ENCODE results near the gene PGA5.

Gene PGA5

GRCh38 chr11:61268588-61269250, 27.7 kb downstream of the PGA5 start:
- no peak for DNase-seq

GRCh38 chr11:61270354-61271076, 29.5 kb downstream of the PGA5 start:
- no peak for DNase-seq

GRCh38 chr11:61272731-61273130, 31.8 kb downstream of the PGA5 start:
- no peak for DNase-seq

GRCh38 chr11:61273178-61274078, 32.5 kb downstream of the PGA5 start:
- DNase-seq: no peak

- no peak for DNase-seq
Measured at GRCh38 chr11:61274084-61274483, 33.1 kb downstream of the PGA5 start.

GRCh38 chr11:61275191-61275590, 34.2 kb downstream of the PGA5 start:
- DNase-seq: no peak

GRCh38 chr11:61277186-61278000, 36.4 kb downstream of the PGA5 start:
- no peak for DNase-seq

- DNase-seq: no peak
Measured at GRCh38 chr11:61278001-61278470, 37.1 kb downstream of the PGA5 start.

GRCh38 chr11:61279934-61280659, 39.1 kb downstream of the PGA5 start:
- peak; percentile 28 for DNase-seq

- DNase-seq: no peak
Measured at GRCh38 chr11:61280883-61281580, 40.1 kb downstream of the PGA5 start.

GRCh38 chr11:61281581-61282250, 40.7 kb downstream of the PGA5 start:
- DNase-seq: peak; percentile 71

- no peak for DNase-seq
Measured at GRCh38 chr11:61283613-61284012, 42.6 kb downstream of the PGA5 start.

- peak; percentile 96 for DNase-seq
Measured at GRCh38 chr11:61287338-61287977, 46.5 kb downstream of the PGA5 start.

- peak; percentile 51 for DNase-seq
Measured at GRCh38 chr11:61290905-61291690, 50.1 kb downstream of the PGA5 start.

GRCh38 chr11:61292356-61292755, 51.4 kb downstream of the PGA5 start:
- peak; percentile 45 for DNase-seq

- DNase-seq: peak; percentile 81
Measured at GRCh38 chr11:61293867-61294716, 53.1 kb downstream of the PGA5 start.

- peak; percentile 94 for DNase-seq
Measured at GRCh38 chr11:61294717-61295595, 54.0 kb downstream of the PGA5 start, which contains the start of gene VWCE. VWCE (minus strand) TSS chr11:61295316; CDS start chr11:61295037, 279 bp downstream.
